ENCODE results near the gene YES1. TPM values are rescaled to one million over a fixed set of nuclear protein-coding genes. Genes with fewer than 3 reads are reported as not detected.

The YES1 gene
- polyA plus RNA-seq, 1 donor from 2014 or later = 12.0 TPM

DNA sequence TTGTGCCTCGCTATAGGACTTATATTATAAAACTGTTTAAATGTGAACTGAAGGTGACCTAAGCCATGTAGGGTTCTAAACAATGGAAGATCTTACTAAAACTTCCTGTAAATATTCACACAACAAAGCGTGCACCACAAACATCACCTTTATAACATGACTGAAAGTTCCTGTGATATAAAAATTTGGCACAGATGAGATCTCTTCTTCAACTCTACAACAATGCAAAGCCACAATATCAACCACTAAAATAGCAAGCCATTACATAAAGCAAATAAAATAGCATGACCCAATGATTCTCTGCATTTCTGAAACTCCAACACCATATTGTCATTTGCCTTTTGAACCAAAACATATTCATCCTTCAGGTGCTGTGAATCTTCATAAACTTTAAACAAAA, 3.5 kb downstream of the YES1 start:
- H3K27ac ChIP-seq (ENCODE audit: low read length) = no peak overlapping the region
- no peak overlapping the region for H3K4me3 ChIP-seq (ENCODE audit: low read length)
- H3K9me3 ChIP-seq (ENCODE audit: low read length) = no peaks in the 10 kb centered on the region
- peaks cover 5% of the 10 kb centered on the region for H3K27me3 ChIP-seq (ENCODE audit: insufficient read depth, low read depth, low read length)
- H3K79me2 ChIP-seq (replicated peaks; ENCODE audit: insufficient read depth, low read length) = peaks cover 49% of the 10 kb centered on the region
- no peaks in the 10 kb centered on the region for H3F3A ChIP-seq (ENCODE audit: insufficient read depth, low read length, poor library complexity, severe bottlenecking)
- H2AFZ ChIP-seq (ENCODE audit: low read depth, low read length) = no peak overlapping the region
- H4K20me1 ChIP-seq (ENCODE audit: insufficient read depth) = no peaks in the 10 kb centered on the region
- no peaks in the 10 kb centered on the region for H3K9me2 ChIP-seq (ENCODE audit: insufficient read depth, low read length)
- no peak for TF ChIP-seq EP300 (conservative IDR thresholded peaks at IDR 0.05; ENCODE audit: poor library complexity, severe bottlenecking)
- TF ChIP-seq POLR2AphosphoS5 (IDR thresholded peaks at IDR 0.05) = no peak
- no peak for TF ChIP-seq TAF1 (IDR thresholded peaks at IDR 0.05; ENCODE audit: low read depth)
- TF ChIP-seq RAD21 (conservative IDR thresholded peaks at IDR 0.05) = no peak
- TF ChIP-seq, protein P1, sequence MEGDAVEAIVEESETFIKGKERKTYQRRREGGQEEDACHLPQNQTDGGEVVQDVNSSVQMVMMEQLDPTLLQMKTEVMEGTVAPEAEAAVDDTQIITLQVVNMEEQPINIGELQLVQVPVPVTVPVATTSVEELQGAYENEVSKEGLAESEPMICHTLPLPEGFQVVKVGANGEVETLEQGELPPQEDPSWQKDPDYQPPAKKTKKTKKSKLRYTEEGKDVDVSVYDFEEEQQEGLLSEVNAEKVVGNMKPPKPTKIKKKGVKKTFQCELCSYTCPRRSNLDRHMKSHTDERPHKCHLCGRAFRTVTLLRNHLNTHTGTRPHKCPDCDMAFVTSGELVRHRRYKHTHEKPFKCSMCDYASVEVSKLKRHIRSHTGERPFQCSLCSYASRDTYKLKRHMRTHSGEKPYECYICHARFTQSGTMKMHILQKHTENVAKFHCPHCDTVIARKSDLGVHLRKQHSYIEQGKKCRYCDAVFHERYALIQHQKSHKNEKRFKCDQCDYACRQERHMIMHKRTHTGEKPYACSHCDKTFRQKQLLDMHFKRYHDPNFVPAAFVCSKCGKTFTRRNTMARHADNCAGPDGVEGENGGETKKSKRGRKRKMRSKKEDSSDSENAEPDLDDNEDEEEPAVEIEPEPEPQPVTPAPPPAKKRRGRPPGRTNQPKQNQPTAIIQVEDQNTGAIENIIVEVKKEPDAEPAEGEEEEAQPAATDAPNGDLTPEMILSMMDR (IDR thresholded peaks at IDR 0.05; ENCODE audit: poor library complexity, severe bottlenecking) = no peak
- no peak for TF ChIP-seq MXI1 (conservative IDR thresholded peaks at IDR 0.05; ENCODE audit: poor library complexity, severe bottlenecking)
- TF ChIP-seq SMC3 (conservative IDR thresholded peaks at IDR 0.05; ENCODE audit: poor library complexity) = no peak
- no peak for TF ChIP-seq REST (IDR thresholded peaks at IDR 0.05; ENCODE audit: borderline replicate concordance)
- TF ChIP-seq EZH2 (IDR thresholded peaks at IDR 0.05; ENCODE audit: borderline replicate concordance, insufficient read depth, low read length, poor library complexity, severe bottlenecking) = no peak
- H3K9ac ChIP-seq (ENCODE audit: low read length) = no peak overlapping the region
- no peaks in the 10 kb centered on the region for H3K36me3 ChIP-seq (ENCODE audit: insufficient read depth, low read length)
- no peak overlapping the region for H3K4me2 ChIP-seq (ENCODE audit: low read length)

GRCh38 chr18:808086-808485, 4.0 kb downstream of the YES1 start:
- Histone ChIP-seq H3K9ac (ENCODE audit: low read length) (no peak overlapping the region), H3F3A (ENCODE audit: insufficient read depth, low read length, poor library complexity, severe bottlenecking) (no peaks in the 10 kb centered on the region), H3K27me3 (ENCODE audit: insufficient read depth, low read depth, low read length) (peaks cover 5% of the 10 kb centered on the region), H3K36me3 (ENCODE audit: insufficient read depth, low read length) (no peaks in the 10 kb centered on the region), H3K9me2 (ENCODE audit: insufficient read depth, low read length) (no peaks in the 10 kb centered on the region), H3K4me3 (ENCODE audit: low read length) (no peak overlapping the region), H3K27ac (ENCODE audit: low read length) (no peak overlapping the region), H3K79me2 (replicated peaks; ENCODE audit: insufficient read depth, low read length) (peaks cover 52% of the 10 kb centered on the region), H3K4me2 (ENCODE audit: low read length) (no peak overlapping the region), H2AFZ (ENCODE audit: low read depth, low read length) (no peak overlapping the region), H3K9me3 (ENCODE audit: low read length) (no peaks in the 10 kb centered on the region), H4K20me1 (ENCODE audit: insufficient read depth) (no peaks in the 10 kb centered on the region)
- no peak for TF ChIP-seq RAD21 (conservative IDR thresholded peaks at IDR 0.05)
- TF ChIP-seq POLR2AphosphoS5 (IDR thresholded peaks at IDR 0.05) = no peak
- TF ChIP-seq SMC3 (conservative IDR thresholded peaks at IDR 0.05; ENCODE audit: poor library complexity) = no peak
- TF ChIP-seq EP300 (conservative IDR thresholded peaks at IDR 0.05; ENCODE audit: poor library complexity, severe bottlenecking) = no peak
- TF ChIP-seq EZH2 (IDR thresholded peaks at IDR 0.05; ENCODE audit: borderline replicate concordance, insufficient read depth, low read length, poor library complexity, severe bottlenecking) = no peak
- no peak for TF ChIP-seq TAF1 (IDR thresholded peaks at IDR 0.05; ENCODE audit: low read depth)
- no peak for TF ChIP-seq REST (IDR thresholded peaks at IDR 0.05; ENCODE audit: borderline replicate concordance)
- TF ChIP-seq, protein P1 (IDR thresholded peaks at IDR 0.05; ENCODE audit: poor library complexity, severe bottlenecking) = no peak

Data from neural cell (in vitro differentiated cells).